DOHH2 (cell line): ENCODE data around the gene PAK5.

Source experiments
- H3F3A ChIP-seq: fragments of 200-600 bp; sonication (generic), shearing (Covaris generic); 2 replicates; pipeline ENCODE4 v1.6.0; 2016; ENCODE audit warnings: antibody characterized with exemption, mild to moderate bottlenecking; ENCODE audit not compliant: control insufficient read depth, insufficient read depth
- H3K27ac ChIP-seq: fragments of 200-600 bp; sonication (generic); 2 replicates; pipeline ENCODE4 v1.5.1; 2014; ENCODE audit warnings: low read depth, mild to moderate bottlenecking, low read length, moderate library complexity
- H3K27me3 ChIP-seq: fragments of 200-600 bp; sonication (generic); 2 replicates; pipeline ENCODE4 v1.6.1; 2014; ENCODE audit warnings: mild to moderate bottlenecking, low read length, mixed read lengths; ENCODE audit not compliant: control insufficient read depth
- H3K36me3 ChIP-seq: fragments of 200-600 bp; sonication (generic); 2 replicates; pipeline ENCODE4 v1.6.1; 2014; ENCODE audit warnings: mild to moderate bottlenecking, low read length, moderate library complexity, mixed read lengths; ENCODE audit not compliant: control insufficient read depth
- H3K4me1 ChIP-seq: fragments of 200-600 bp; sonication (generic); 2 replicates; pipeline ENCODE4 v1.6.1; 2014; ENCODE audit warnings: mild to moderate bottlenecking, low read length, mixed read lengths; ENCODE audit not compliant: control insufficient read depth
- H3K4me2 ChIP-seq: fragments of 200-600 bp; sonication (generic); 2 replicates; pipeline ENCODE4 v1.6.0; 2014; ENCODE audit warnings: mild to moderate bottlenecking, low read length, moderate library complexity
- H3K4me3 ChIP-seq: fragments of 200-600 bp; sonication (generic); 2 replicates; pipeline ENCODE4 v1.5.1; 2014; ENCODE audit warnings: mild to moderate bottlenecking, low read length, mixed read lengths
- H3K79me2 ChIP-seq: fragments of 200-600 bp; sonication (generic); 2 replicates; pipeline ENCODE4 v1.6.1; 2014; ENCODE audit warnings: mild to moderate bottlenecking, low read length, mixed read lengths; ENCODE audit not compliant: control insufficient read depth
- H3K9me2 ChIP-seq: fragments of 200-600 bp; sonication (generic); replicated peaks from 2 replicates; pipeline ENCODE4 v1.6.1; 2014; ENCODE audit warnings: mild to moderate bottlenecking, low read length, mixed read lengths; ENCODE audit not compliant: control insufficient read depth
- H3K9me3 ChIP-seq: fragments of 200-600 bp; sonication (generic); 2 replicates; pipeline ENCODE4 v1.6.1; 2014; ENCODE audit warnings: antibody characterized with exemption, low read length, mixed read lengths; ENCODE audit not compliant: control insufficient read depth, insufficient read depth
- H4K20me1 ChIP-seq: fragments of 200-600 bp; sonication (generic); 2 replicates; pipeline ENCODE4 v1.6.0; 2014; ENCODE audit warnings: low read depth, mild to moderate bottlenecking, antibody characterized with exemption, low read length, moderate library complexity; ENCODE audit not compliant: control insufficient read depth, insufficient read depth
- CTCF ChIP-seq: fragments of 200-600 bp; sonication (generic); IDR thresholded peaks from one replicate; pipeline ENCODE4 v1.5.1; 2014; ENCODE audit warnings: antibody characterized with exemption, mild to moderate bottlenecking, low read depth, low read length; ENCODE audit not compliant: poor library complexity, severe bottlenecking
- EZH2phosphoT487 ChIP-seq: fragments of 200-600 bp; sonication (generic); IDR thresholded peaks from 2 replicates; pipeline ENCODE4 v1.6.1; 2017; ENCODE audit warnings: borderline replicate concordance, mild to moderate bottlenecking, antibody characterized with exemption, low read length, moderate library complexity, mixed read lengths

Gene PAK5

GRCh38 chr20:9794831-9795230 lies 44.0 kb downstream of the PAK5 start:
- H3K4me3 ChIP-seq, result no peak overlapping the region
- no peak overlapping the region for H3K4me2 ChIP-seq
- H3K36me3 ChIP-seq, result no peaks in the 10 kb centered on the region
- H3K4me1 ChIP-seq, result no peaks in the 10 kb centered on the region
- no peaks in the 10 kb centered on the region for H3K9me3 ChIP-seq
- no peaks in the 10 kb centered on the region; the same call in 1 of the 2 replicates for H3K9me2 ChIP-seq
- H3F3A ChIP-seq, result no peaks in the 10 kb centered on the region
- TF ChIP-seq EZH2phosphoT487 (no peak), CTCF (no peak)
- H3K27me3 ChIP-seq, result no peaks in the 10 kb centered on the region
- no peak overlapping the region for H3K27ac ChIP-seq
- no peaks in the 10 kb centered on the region for H3K79me2 ChIP-seq
- H4K20me1 ChIP-seq, result no peaks in the 10 kb centered on the region

- Histone ChIP-seq H3K27me3 (no peaks in the 10 kb centered on the region), H3K4me1 (no peaks in the 10 kb centered on the region), H4K20me1 (no peaks in the 10 kb centered on the region), H3K36me3 (no peaks in the 10 kb centered on the region), H3K9me3 (no peaks in the 10 kb centered on the region), H3K4me3 (no peak overlapping the region), H3K79me2 (no peaks in the 10 kb centered on the region), H3K27ac (no peak overlapping the region), H3K9me2 (no peaks in the 10 kb centered on the region; the same call in 1 of the 2 replicates), H3F3A (no peaks in the 10 kb centered on the region), H3K4me2 (no peak overlapping the region)
- no peak for TF ChIP-seq CTCF
- TF ChIP-seq EZH2phosphoT487, result no peak
Observed at GRCh38 chr20:9792674-9793073, 46.2 kb downstream of the PAK5 start.

- no peak for TF ChIP-seq EZH2phosphoT487
- TF ChIP-seq CTCF, result no peak
- H3K4me1 ChIP-seq, result no peaks in the 10 kb centered on the region
- H3K79me2 ChIP-seq, result no peaks in the 10 kb centered on the region
Observed at GRCh38 chr20:9789131-9789530, 49.7 kb downstream of the PAK5 start.

More at GRCh38 chr20:9789131-9789530, 49.7 kb downstream of the PAK5 start:
- no peaks in the 10 kb centered on the region for H4K20me1 ChIP-seq
- H3K4me2 ChIP-seq, result no peak overlapping the region
- H3K9me3 ChIP-seq, result no peaks in the 10 kb centered on the region
- no peaks in the 10 kb centered on the region for H3K27me3 ChIP-seq
- H3F3A ChIP-seq, result no peaks in the 10 kb centered on the region
- H3K36me3 ChIP-seq, result no peaks in the 10 kb centered on the region
- no peak overlapping the region for H3K4me3 ChIP-seq
- no peak overlapping the region for H3K27ac ChIP-seq
- H3K9me2 ChIP-seq, result no peaks in the 10 kb centered on the region; the same call in 1 of the 2 replicates
